GM12865 (cell line): Measurements from ENCODE around the gene ZMIZ1.

Source experiments
- DNase-seq: peaks from one replicate; pipeline ENCODE4 v3.0.0; 2010; ENCODE audit warnings: low read depth
- H3K4me3 ChIP-seq: 2 replicates; pipeline ENCODE4 v1.5.1; 2011; ENCODE audit warnings: mild to moderate bottlenecking, low read depth, low read length, control low read depth
- CTCF ChIP-seq: IDR thresholded peaks from 2 replicates; pipeline ENCODE4 v1.5.1; 2011; ENCODE audit warnings: low read length, control low read depth, low read depth, inconsistent platforms; ENCODE audit not compliant: insufficient read depth; ENCODE audit errors: missing control alignments

ZMIZ1 gene

GRCh38 chr10:79129361-79129997, 60.7 kb downstream of the ZMIZ1 start:
- no peak for TF ChIP-seq CTCF
- H3K4me3 ChIP-seq: no peak overlapping the region
- DNase-seq: no peak

GRCh38 chr10:79130255-79130654, 61.5 kb downstream of the ZMIZ1 start:
- TF ChIP-seq CTCF: no peak
- no peak overlapping the region for H3K4me3 ChIP-seq
- DNase-seq: no peak

GRCh38 chr10:79130846-79131245, 62.1 kb downstream of the ZMIZ1 start:
- H3K4me3 ChIP-seq: no peak overlapping the region
- DNase-seq: no peak
- TF ChIP-seq CTCF: no peak

GRCh38 chr10:79131836-79132631, 63.3 kb downstream of the ZMIZ1 start:
- DNase-seq: no peak
- TF ChIP-seq CTCF: no peak
- no peak overlapping the region for H3K4me3 ChIP-seq

- DNase-seq: no peak
- no peak overlapping the region for H3K4me3 ChIP-seq
- no peak for TF ChIP-seq CTCF
These were observed 64.1 kb downstream of the ZMIZ1 start for GRCh38 chr10:79132681-79133381.

GRCh38 chr10:79133416-79133815, 64.7 kb downstream of the ZMIZ1 start:
- H3K4me3 ChIP-seq: no peak overlapping the region
- TF ChIP-seq CTCF: no peak
- DNase-seq: no peak
